HG03442 (cell line): ENCODE data around the gene SH2D5.
"Not testable (repeated sequence)": the region's sequence is repeated elsewhere in the genome, so short reads cannot be mapped to it uniquely, and the experiment has no call there.

Source experiments
- ATAC-seq: cut with Tn5 transposase; IDR thresholded peaks from one replicate; pipeline ENCODE4 v1.9.1; 2021; ENCODE audit warnings: mild to moderate bottlenecking, moderate library complexity; ENCODE audit not compliant: unreplicated experiment

SH2D5 gene

DNA sequence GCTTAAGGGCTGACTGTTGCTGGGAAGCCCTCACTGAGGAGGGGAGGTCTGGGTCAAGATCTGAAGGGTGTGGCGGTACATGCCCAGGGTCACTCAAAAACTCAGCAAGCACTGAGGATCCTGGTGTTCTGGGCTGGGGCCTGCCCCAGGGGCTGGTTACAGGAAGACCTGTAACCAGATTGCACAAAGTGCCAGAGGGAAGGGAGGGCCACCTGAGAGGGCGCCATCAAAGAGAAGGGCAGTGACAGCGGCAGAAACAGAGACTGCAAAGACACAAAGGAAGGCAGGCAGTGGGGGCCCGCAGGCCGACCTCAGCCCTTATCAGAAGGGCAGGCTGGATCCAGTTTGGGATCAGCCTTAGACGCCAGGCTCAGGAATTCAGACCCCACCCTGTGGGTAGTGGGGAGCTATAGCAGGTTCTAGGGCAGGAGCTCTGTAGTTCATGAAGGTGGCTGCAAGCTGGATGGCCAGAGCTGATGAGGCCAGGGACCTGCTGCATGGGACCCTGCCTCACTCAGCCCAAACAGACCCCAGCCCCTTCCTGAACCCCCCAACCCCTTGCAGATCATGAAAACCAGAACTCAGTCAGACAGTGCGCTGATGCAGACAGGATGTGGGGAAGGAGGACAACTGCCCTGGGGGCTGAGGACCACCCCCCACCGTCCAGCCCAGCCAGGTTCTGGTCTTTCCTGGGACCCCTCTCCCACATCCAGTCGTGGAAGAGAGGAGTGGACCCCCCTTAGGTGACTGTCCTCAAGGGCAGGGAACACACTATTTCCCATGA lies 3.9 kb downstream of the SH2D5 start:
- no peak for ATAC-seq

DNA sequence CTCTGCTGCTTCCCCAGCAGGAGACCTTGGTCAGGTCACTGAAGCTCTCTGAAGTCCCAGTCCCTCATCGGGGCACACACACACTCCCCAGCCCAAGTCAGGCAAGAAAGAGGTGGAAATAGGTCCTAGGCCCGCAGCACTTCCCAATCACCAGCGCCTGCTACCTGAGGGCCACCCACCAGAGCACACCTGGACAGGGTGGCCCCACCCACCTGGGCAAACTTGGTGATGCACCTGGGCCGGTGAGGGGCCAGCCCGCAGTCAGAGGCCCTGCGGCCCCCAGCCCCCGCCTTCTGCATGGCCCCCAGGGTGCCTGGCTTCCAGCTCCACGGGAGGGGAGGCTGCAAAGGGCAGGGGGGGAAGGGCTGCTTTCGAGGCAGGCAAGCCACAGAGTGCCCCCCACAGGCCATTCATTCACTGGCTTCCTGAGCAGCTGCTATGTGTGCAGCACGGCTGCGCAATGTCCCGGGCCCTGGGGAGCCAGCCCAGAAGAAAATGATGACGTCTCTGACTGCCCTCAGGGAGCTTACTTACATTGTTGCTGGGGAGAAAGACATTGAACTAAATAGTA lies 4.7 kb downstream of the SH2D5 start:
- ATAC-seq = no peak

DNA sequence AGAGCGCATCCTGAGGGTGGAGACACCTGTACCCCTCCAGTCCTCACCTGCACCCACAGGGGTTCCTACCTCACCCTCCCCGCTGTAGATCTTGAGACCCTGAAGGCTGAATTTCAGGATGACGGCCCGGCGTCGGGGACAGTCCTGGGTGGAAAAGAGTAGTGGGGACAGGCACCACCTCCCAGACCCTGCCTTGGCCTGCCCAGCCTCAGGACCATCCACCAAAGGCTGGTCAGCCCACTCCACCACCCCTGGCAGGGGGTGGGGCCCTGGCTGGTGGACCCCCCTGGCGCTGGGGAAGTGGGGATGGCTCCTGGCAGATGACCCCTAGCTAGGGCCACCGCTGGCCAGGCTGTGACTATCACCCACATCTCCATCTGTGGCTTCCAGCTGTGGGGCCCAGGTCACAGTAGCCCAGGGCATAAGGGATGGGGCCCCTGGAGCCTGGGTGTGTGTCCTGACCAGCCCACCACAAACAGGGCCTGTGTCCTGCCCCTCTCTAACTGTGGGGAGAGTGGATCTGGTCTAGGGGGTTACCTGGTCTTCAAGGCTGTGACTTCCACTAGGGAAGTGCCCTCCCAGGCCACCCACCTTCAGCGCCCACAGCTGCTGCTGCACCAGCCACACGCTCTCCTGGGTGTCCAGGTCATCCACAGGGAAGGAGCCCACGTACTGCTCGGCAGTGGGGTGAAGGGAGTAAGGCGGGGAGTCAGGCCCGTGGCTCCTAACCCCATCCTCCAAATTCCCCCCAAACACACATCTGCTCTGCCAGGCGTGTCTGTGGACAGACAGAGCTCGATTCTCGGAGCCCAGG lies 5.4 kb downstream of the SH2D5 start:
- ATAC-seq = no peak

- no peak for ATAC-seq
Observed at GRCh38 chr1:20726118-20726911, 6.2 kb downstream of the SH2D5 start.

- ATAC-seq = no peak
Observed at GRCh38 chr1:20725189-20726117, 7.0 kb downstream of the SH2D5 start.

- ATAC-seq = no peak
Observed at GRCh38 chr1:20724364-20725188, 7.9 kb downstream of the SH2D5 start.

GRCh38 chr1:20723537-20724363 lies 8.8 kb downstream of the SH2D5 start:
- no peak for ATAC-seq

DNA sequence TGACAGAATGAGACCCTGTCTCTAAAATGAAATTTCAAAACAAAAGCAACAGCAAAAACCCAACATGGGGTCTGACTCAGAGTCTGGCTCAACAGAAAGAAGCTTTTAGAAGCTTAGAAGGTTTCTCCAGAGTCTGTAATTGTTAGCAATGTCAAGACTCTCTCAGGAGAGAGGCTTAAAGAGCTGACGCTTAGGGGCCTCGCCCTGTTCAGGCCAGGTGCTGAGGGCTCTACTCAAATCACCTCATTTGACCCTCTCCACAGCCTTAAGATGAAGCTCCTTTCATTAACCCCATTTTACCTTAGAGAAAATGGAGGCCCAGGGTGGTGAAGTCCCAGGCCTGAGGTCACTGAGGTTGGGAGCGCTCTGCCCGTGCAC lies 9.4 kb downstream of the SH2D5 start:
- ATAC-seq = no peak

- ATAC-seq = no peak
Observed at GRCh38 chr1:20721117-20722061, 11.1 kb downstream of the SH2D5 start.

GRCh38 chr1:20720631-20721091 lies 11.8 kb downstream of the SH2D5 start:
- no peak for ATAC-seq

DNA sequence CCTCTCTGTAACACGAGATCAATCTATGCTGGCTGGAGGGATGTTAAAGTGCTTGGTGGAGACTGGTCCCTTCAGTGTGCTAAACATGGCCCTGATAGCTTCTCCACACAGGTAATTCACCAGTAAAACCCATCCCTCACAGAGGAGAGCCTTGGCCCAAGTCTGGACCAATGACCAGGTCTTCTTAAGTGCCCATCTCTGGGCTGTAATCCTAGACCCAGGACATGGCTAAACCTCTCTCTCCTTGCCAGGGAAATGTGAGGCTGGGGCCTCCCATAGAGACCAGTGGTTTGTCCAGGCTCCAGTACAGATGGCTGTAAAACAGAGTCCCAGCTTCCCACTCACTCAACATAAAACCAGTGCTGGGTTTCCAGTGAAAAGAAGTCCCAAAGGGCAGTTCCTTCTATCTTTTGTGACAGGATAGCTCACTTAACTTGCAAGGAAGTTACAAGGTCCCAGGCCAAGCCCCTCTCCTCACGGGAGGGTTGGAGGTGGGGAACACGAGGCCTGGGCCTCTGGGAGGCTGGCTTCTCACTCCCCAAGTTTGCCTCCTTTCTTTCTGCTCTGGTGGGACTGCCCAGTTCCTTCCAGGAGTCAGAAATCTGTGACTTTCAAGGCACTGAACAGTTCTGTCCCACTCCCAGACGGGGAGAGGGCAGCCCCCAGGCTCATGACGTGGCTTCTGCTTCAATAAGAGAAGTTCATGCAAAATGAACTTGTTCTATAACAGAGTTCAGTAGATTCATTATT lies 12.5 kb downstream of the SH2D5 start:
- no peak for ATAC-seq

- ATAC-seq = no peak
Observed at GRCh38 chr1:20719261-20719660, 13.2 kb downstream of the SH2D5 start.

GRCh38 chr1:20718343-20718882 lies 14.1 kb downstream of the SH2D5 start:
- not testable (repeated sequence) for ATAC-seq

DNA sequence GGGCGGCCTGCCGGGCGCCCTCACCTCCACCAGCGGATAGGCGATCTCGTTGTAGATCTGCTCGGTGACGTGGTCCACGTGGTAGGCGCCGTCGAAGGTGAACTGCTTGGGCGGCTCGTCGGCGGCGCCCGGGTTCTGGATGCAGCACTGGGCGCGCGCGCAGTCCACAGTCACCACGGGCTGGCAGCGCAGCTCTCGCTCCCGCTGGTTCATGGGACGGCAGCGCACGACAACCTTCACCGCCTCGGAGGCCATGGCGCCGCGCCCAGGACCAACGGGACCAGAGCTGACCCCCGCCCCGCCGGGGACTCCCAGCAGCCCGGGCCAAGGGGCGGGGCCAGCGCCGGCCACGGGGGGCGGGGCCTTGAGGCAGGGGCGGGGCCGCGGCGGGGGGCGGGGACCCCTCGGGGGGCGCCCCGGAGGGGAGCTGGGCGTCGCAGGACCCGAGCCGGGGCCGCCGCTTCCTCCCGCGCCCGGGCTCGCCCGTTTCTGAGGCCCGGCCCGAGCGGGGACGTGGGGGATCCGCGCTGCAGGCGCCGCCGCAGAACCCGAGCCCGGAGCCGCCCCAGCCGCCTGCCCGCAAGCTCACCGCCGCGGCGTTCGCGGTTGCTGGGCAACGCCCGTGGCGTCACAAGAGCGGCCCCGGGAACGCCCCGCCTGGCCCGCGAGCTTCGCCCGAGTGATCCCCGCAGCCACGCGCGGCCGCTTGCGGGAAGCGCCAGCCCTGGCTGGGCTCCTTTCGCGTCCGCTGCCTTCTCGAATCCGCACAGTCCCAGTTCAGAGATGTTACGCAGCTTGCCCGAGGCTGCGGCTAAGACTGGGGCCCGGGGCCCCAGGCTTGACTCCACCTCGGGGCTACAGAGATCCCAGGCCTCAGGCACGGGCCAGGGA lies 14.8 kb downstream of the SH2D5 start, which contains the start of gene KIF17:
Gene KIF17, minus strand, starts transcription at position 556 of the 891 bp plus-strand sequence. Its CDS starts 301 bp downstream, at position 255.
- ATAC-seq = no peak

- no peak for ATAC-seq
Observed at GRCh38 chr1:20716232-20716631, 16.3 kb downstream of the SH2D5 start.
